ENCODE data around the gene TBC1D5. TPM values are rescaled to one million over a fixed set of nuclear protein-coding genes. Genes with fewer than 3 reads are reported as not detected.

TBC1D5 gene
- total RNA-seq, 2 donors from 2014 or later = 68.8 to 77.7 TPM

DNA sequence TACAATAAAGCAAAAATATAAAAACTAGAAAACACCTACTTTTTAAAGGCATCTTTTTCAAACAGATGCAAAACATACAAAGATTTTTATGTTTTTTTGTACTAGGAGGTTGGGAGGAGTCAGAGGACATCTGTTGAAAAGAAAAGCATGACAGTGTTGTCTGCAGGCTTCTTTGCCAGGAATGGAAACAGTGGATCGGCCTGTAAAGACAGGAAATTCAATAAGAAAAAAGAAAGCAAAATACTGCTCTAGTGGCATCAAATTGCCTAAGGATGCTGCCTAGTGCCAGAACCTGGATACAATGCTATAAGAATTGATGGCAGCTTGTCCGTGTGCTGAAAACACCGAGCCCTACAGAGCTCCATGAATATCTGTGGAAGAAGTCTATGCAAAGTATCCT is 69.9 kb downstream of the TBC1D5 start:
- no peak overlapping the region for H3K27ac Mint-ChIP-seq
- H3K27me3 ChIP-seq (ENCODE audit: control insufficient read depth, insufficient read depth, low read length, poor library complexity, severe bottlenecking) = no peaks in the 10 kb centered on the region

DNA sequence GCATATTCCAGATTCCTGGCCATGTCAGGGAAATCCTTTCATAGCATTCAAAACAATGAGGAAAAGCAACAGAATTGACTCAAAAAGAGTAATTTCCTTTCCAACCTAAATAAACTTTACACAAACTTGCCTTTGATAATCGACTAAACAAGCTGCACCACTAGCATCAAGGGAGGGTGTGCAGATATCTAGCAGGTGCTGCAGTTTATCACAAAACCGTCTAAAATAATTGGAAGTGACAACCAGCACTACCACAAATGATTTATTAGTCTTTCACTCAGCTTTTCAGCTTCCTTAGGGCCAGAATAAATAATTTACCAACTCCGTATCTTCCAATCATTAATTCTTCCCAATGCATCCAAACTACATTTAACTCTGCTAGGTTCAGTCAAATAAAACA is 71.7 kb downstream of the TBC1D5 start:
- no peaks in the 10 kb centered on the region for H3K9me3 ChIP-seq (ENCODE audit: control insufficient read depth, low read length)
- TF ChIP-seq, protein P1, sequence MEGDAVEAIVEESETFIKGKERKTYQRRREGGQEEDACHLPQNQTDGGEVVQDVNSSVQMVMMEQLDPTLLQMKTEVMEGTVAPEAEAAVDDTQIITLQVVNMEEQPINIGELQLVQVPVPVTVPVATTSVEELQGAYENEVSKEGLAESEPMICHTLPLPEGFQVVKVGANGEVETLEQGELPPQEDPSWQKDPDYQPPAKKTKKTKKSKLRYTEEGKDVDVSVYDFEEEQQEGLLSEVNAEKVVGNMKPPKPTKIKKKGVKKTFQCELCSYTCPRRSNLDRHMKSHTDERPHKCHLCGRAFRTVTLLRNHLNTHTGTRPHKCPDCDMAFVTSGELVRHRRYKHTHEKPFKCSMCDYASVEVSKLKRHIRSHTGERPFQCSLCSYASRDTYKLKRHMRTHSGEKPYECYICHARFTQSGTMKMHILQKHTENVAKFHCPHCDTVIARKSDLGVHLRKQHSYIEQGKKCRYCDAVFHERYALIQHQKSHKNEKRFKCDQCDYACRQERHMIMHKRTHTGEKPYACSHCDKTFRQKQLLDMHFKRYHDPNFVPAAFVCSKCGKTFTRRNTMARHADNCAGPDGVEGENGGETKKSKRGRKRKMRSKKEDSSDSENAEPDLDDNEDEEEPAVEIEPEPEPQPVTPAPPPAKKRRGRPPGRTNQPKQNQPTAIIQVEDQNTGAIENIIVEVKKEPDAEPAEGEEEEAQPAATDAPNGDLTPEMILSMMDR (conservative IDR thresholded peaks at IDR 0.05) = no peak
- Mint-ChIP-seq H3K36me3 (ENCODE audit: low read depth) (peaks cover 11% of the 10 kb centered on the region), H3K27ac (no peak overlapping the region), H3K27me3 (ENCODE audit: insufficient read depth) (no peaks in the 10 kb centered on the region), H3K4me3 (no peak overlapping the region), H3K9me3 (peaks cover 5% of the 10 kb centered on the region), H3K4me1 (peaks cover 4% of the 10 kb centered on the region)
- no peak overlapping the region for H3K27ac ChIP-seq (ENCODE audit: low read depth, low read length)
- no peaks in the 10 kb centered on the region for H3K36me3 ChIP-seq (ENCODE audit: control insufficient read depth, insufficient read depth, low read length)
- 91 to 93% methylated on average over 2 to 3 of the region's 3 CpGs for WGBS, 2 experiments (ENCODE audit: insufficient coverage in 1 of 2, insufficient read length in 1 of 2)
- no peaks in the 10 kb centered on the region for H3K27me3 ChIP-seq (ENCODE audit: control insufficient read depth, insufficient read depth, low read length, poor library complexity, severe bottlenecking)
- no peak for DNase-seq
- H3K4me3 ChIP-seq (ENCODE audit: low read length) = no peak overlapping the region
- H3K9ac ChIP-seq (ENCODE audit: extremely low read depth, low read length, poor library complexity, severe bottlenecking) = no peak overlapping the region
- H3K4me1 ChIP-seq (ENCODE audit: control insufficient read depth, insufficient read depth, low read length) = no peaks in the 10 kb centered on the region

More for the DNA sequence above, 69.9 kb downstream of the TBC1D5 start:
- Mint-ChIP-seq H3K27me3 (ENCODE audit: insufficient read depth) (no peaks in the 10 kb centered on the region), H3K9me3 (peaks cover 9% of the 10 kb centered on the region), H3K4me1 (peaks cover 4% of the 10 kb centered on the region), H3K36me3 (ENCODE audit: low read depth) (peaks cover 11% of the 10 kb centered on the region), H3K4me3 (no peak overlapping the region)
- Histone ChIP-seq H3K4me3 (ENCODE audit: low read length) (no peak overlapping the region), H3K4me1 (ENCODE audit: control insufficient read depth, insufficient read depth, low read length) (no peaks in the 10 kb centered on the region), H3K9ac (ENCODE audit: extremely low read depth, low read length, poor library complexity, severe bottlenecking) (no peak overlapping the region), H3K36me3 (ENCODE audit: control insufficient read depth, insufficient read depth, low read length) (no peaks in the 10 kb centered on the region), H3K9me3 (ENCODE audit: control insufficient read depth, low read length) (no peaks in the 10 kb centered on the region), H3K27ac (ENCODE audit: low read depth, low read length) (no peak overlapping the region)
- 83 to 92% methylated on average over 3 of the region's 3 CpGs for WGBS, 2 experiments (ENCODE audit: insufficient coverage in 1 of 2, insufficient read length in 1 of 2)
- TF ChIP-seq, protein P1 (conservative IDR thresholded peaks at IDR 0.05) = no peak
- no peak for DNase-seq

DNA sequence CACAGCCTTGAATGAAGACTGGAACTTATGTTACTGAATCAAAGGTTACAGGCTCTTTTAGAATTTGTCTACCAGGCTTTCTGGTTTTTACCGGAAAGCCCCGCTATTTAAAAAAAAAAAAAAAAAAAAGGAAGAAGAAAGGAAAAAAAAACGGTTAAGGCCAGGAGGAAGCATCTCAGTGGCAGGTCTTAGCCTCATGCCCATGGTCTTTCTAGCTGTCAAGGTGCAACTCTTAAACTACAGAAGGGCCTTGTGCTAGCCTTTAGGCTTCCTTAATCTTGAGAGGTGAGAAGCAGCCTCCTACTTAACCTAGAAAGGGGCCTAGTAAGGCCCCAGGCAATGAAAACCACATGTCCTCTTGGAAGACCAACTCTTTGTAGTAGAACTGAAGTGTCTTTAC is 77.5 kb downstream of the TBC1D5 start:
- TF ChIP-seq, protein P1 (conservative IDR thresholded peaks at IDR 0.05) = no peak
- Mint-ChIP-seq H3K4me3 (no peak overlapping the region), H3K27ac (no peak overlapping the region), H3K36me3 (ENCODE audit: low read depth) (peaks cover 7% of the 10 kb centered on the region), H3K4me1 (peaks cover 13% of the 10 kb centered on the region), H3K9me3 (peaks cover 5% of the 10 kb centered on the region), H3K27me3 (ENCODE audit: insufficient read depth) (no peaks in the 10 kb centered on the region)
- 97 to 100% methylated on average over 2 to 3 of the region's 3 CpGs for WGBS, 2 experiments (ENCODE audit: insufficient coverage in 1 of 2, insufficient read length in 1 of 2)
- no peaks in the 10 kb centered on the region for H3K9me3 ChIP-seq (ENCODE audit: control insufficient read depth, low read length)
- no peak overlapping the region for H3K4me3 ChIP-seq (ENCODE audit: low read length)
- no peaks in the 10 kb centered on the region for H3K36me3 ChIP-seq (ENCODE audit: control insufficient read depth, insufficient read depth, low read length)
- H3K4me1 ChIP-seq (ENCODE audit: control insufficient read depth, insufficient read depth, low read length) = peaks cover 4% of the 10 kb centered on the region
- no peak for DNase-seq
- no peaks in the 10 kb centered on the region for H3K27me3 ChIP-seq (ENCODE audit: control insufficient read depth, insufficient read depth, low read length, poor library complexity, severe bottlenecking)
- H3K27ac ChIP-seq (ENCODE audit: low read depth, low read length) = no peak overlapping the region
- H3K9ac ChIP-seq (ENCODE audit: extremely low read depth, low read length, poor library complexity, severe bottlenecking) = no peak overlapping the region
